Heart right ventricle (tissue), 16 donors: ENCODE measurements around the gene CCDC85C. TPM values are rescaled to one million over a fixed set of nuclear protein-coding genes. Genes with fewer than 3 reads are reported as not detected.
A peak's percentile ranks its signal among the peaks of the same experiment; 100 is the strongest.

Source experiments
- ATAC-seq, 8 donors: fragments of 200-7000 bp; cut with Tn5 transposase; one replicate each; pipeline ENCODE4 v1.9.1; 2020; ENCODE audit warnings: mild to moderate bottlenecking in 8 of 8, moderate library complexity in 8 of 8, moderate number of reproducible peaks in 1 of 8
- DNase-seq, 2 donors: peaks; one replicate each; pipeline ENCODE4 v3.0.0-alpha.2; 2020
- H3K27ac ChIP-seq, 10 donors: fragments of 200-600 bp; sonication (generic) in 2 of 10; one replicate each; pipeline versions ENCODE4 v1.5.0 to v1.8.0; 2020 to 2022; ENCODE audit warnings: mild to moderate bottlenecking in 3 of 10
- H3K27me3 ChIP-seq, 7 donors: fragments of 200-600 bp; one replicate each; pipeline ENCODE4 v1.8.0; 2021 to 2022; ENCODE audit warnings: mild to moderate bottlenecking in 2 of 7
- H3K36me3 ChIP-seq, 9 donors: fragments of 200-600 bp; sonication (generic) in 1 of 9; one replicate each; pipeline versions ENCODE4 v1.5.0 to v1.8.0; 2020 to 2022; ENCODE audit warnings: mild to moderate bottlenecking in 2 of 9
- H3K4me1 ChIP-seq, 9 donors: fragments of 200-600 bp; sonication (generic) in 1 of 9; one replicate each; pipeline versions ENCODE4 v1.5.0 to v1.8.0; 2020 to 2022; ENCODE audit warnings: mild to moderate bottlenecking in 4 of 9
- H3K4me3 ChIP-seq, 10 donors: fragments of 200-600 bp; sonication (generic) in 2 of 10; one replicate each; pipeline versions ENCODE4 v1.5.0 to v1.8.0; 2020 to 2022; ENCODE audit warnings: mild to moderate bottlenecking in 7 of 10, moderate library complexity in 2 of 10
- H3K9me3 ChIP-seq, 11 donors: fragments of 200-600 bp in 10 of 11; sonication (generic) in 2 of 11; one replicate each; pipeline versions ENCODE4 v1.5.0 to v1.8.0; 2013 to 2022; ENCODE audit warnings: mild to moderate bottlenecking in 2 of 11, control low read depth in 1 of 11, moderate library complexity in 1 of 11
- CTCF ChIP-seq, 9 donors: fragments of 200-600 bp; sonication (generic) in 2 of 9; IDR thresholded peaks; one replicate each; pipeline versions ENCODE4 v1.5.0 to v1.8.0; 2021 to 2022; ENCODE audit warnings: antibody characterized with exemption in 9 of 9, mild to moderate bottlenecking in 5 of 9, moderate library complexity in 1 of 9
- WGBS, 2 donors: extraction: QIAGEN DNeasy Blood & Tissue Kit; methylation state at CpG; one replicate each; pipeline ENCODE4 v1.1.7; 2013; ENCODE audit warnings: inconsistent platforms in 1 of 2; 5-methylcytosine and 5-hydroxymethylcytosine counted together
- intact Hi-C, 10 donors: fragments of 100-400 bp; cut with DNase I; formaldehyde crosslinking; loops; one replicate each; pipeline versions ENCODE4 v1.11.1 to v1.14.2; 2022
- polyA plus RNA-seq, 2 donors: library from polyadenylated mRNA; stranded (reverse); fragments of 200-250 nt; gene quantifications; one replicate each; pipeline ENCODE4 v1.2.3, GENCODE V29; 2013
- total RNA-seq, 10 donors: library from RNA; stranded (reverse); fragmentation: NEBNext Ultra II Directional in 3 of 10; extraction: Animal tissue kit (Norgen Biotek cat#: 25700) in 3 of 10; gene quantifications; one replicate each; pipeline versions ENCODE4 v1.2.1 to v1.2.4, GENCODE V29; 2021 to 2023
- donor health status: Arrhythmogenic right ventricular cardiomyopathy.
- donor health status: ischemic (EF 13 %, LVEDD 7.1; RV severe dilation, severe dysfunction).
- donor health status: healthy with polysubstance abuse.
- donor health status: DM: no; HTN: yes; CAD: no.
- donor health status: DM: no; HTN: no; CAD: no.
- donor health status: ischemic (EF 25% LVEDD 6.9; RV normal size, moderate dysfunction).
- donor health status: ischemic (EF 25% LVEDD 5.7; RV mildly dilated, moderate dysfunction).
- donor health status: healthy.
- donor health status: DM: yes; HTN: yes; CAD: no.
- donor health status: Ischemic cardiomyopathy.
- donor health status: ischemic (EF 35%, LVEDD 5.7; RV mildly dilated, moderate dysfunction).
- donor health status: nonischemic (EF 11% LVEDD 7.7; RV severe dilation, severe dysfunction).
- donor health status: DM: yes; HTN: yes; CAD: no.
- donor health status: PGD.
- donor health status: ischemic (EF 29% LVEDD 5.4; RV normal size, mild dysfunction).
- donor health status: nonischemic (EF 23%, LVEDD 6.1; RV moderate dilation, normal function).

Gene CCDC85C
- total and polyA plus RNA-seq, 12 donors = 9.0 to 50.2 (median 31.5) TPM

DNA sequence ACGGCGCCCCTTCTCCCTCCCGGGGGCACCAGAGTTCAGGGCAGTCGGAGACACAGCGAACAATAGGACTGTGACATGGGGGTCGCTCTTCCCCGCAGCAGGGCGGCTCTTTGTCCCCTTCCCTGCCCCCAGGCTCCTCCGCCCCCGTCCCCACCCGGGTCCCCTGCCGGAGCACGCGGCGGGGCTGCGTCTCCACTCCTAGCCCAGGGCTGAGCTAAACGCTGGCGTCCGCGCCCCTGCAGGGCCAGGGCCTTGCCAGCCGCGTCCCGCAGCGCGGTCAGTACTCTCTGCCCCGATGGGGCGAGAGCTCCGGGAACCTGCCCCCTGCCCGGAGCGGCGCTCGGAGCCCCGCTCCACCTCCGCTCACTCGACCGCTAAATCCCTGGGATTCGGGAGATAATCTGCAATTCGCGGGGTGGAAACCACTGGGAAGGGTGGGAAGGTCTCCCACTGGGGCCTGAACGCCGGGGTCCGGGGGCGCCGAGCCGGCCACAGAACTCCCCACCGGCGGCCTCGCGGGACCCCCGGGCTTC is 825 bp upstream of the CCDC85C start:
- peak overlapping the region; percentile 52 to 96 (median 90) for H3K27ac ChIP-seq
- no peak for TF ChIP-seq CTCF (IDR thresholded peaks at IDR 0.05)
- peaks cover 15 to 52% (median 38%) of the 10 kb centered on the region in 9 donors for H3K4me1 ChIP-seq
- WGBS, 2 donors = 1% methylated on average over 47 to 50 of the region's 50 CpGs
- peak; percentile 25 to 60 (median 49) for ATAC-seq
- no peaks in the 10 kb centered on the region for H3K36me3 ChIP-seq
- peak overlapping the region; percentile 70 to 97 (median 85) for H3K4me3 ChIP-seq
- intact Hi-C loops = loop anchor here in 6 of 10 donors (5.0 kb wide), 3 partner anchors 38 to 68 kb away; no protein-coding TSS in a partner anchor
- DNase-seq = peak; percentile 17 to 52
- no peaks in the 10 kb centered on the region for H3K9me3 ChIP-seq
- peaks cover 0 to 39% (median 0%) of the 10 kb centered on the region in 7 donors for H3K27me3 ChIP-seq

GRCh38 chr14:99604278-99604765 is 315 bp upstream of the CCDC85C start:
- intact Hi-C loops = loop anchor here in 6 of 10 donors (5.0 kb wide), 3 partner anchors 37 to 67 kb away; no protein-coding TSS in a partner anchor

DNA sequence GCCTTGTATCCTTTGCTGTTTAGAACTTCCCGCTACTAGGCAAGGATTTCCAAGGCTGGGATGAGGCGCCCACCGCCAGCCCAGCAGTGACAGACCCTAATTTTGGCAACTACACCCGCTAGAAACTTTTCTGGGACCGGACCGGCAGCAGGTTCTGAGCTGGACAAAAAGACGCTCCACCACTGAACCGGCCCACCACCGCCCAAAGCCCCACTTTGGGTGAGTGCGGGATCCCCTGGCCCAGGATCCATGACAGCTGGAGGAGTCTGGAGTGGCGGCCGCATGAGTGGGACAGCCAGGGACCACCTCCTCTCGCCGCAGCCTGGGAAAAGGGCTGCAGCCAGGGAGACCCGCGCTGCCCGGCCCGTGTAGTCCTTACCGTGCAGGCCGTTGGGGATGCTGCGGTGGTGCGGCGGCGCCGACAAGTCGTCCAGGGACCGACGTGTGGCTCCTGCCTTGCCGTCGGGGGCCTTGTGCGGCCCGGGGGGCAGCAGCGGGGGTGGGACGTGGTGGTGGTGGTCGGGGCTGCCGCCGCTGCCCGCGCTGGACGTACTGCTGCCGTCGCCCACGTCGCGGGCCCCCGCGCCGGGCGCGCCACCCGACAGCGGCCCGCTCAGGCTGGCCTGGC is 1.1 kb downstream of the CCDC85C start:
- DNase-seq (no peak), ATAC-seq (no peak)
- Histone ChIP-seq H3K27me3 (peaks cover 0 to 39% (median 0%) of the 10 kb centered on the region in 7 donors), H3K27ac (peak overlapping the region in 9 of 10 donors; percentile 59 to 79 (median 73)), H3K4me1 (peaks cover 26 to 72% (median 56%) of the 10 kb centered on the region in 9 donors), H3K9me3 (no peaks in the 10 kb centered on the region), H3K36me3 (no peaks in the 10 kb centered on the region), H3K4me3 (peak overlapping the region; percentile 7 to 88 (median 58))
- intact Hi-C loops = loop anchor here in 6 of 10 donors (5.0 kb wide), 3 partner anchors 36 to 66 kb away; no protein-coding TSS in a partner anchor
- no peak for TF ChIP-seq CTCF (IDR thresholded peaks at IDR 0.05)
- WGBS, 2 donors = 16 to 31% methylated on average over 52 to 53 of the region's 53 CpGs

More at GRCh38 chr14:99604278-99604765, 315 bp upstream of the CCDC85C start:
- H3K27ac ChIP-seq = peak overlapping the region; percentile 52 to 96 (median 90)
- DNase-seq (peak; percentile 93 to 96), ATAC-seq (peak; percentile 92 to 97 (median 96))
- no peak for TF ChIP-seq CTCF (IDR thresholded peaks at IDR 0.05)
- peaks cover 0 to 39% (median 0%) of the 10 kb centered on the region in 7 donors for H3K27me3 ChIP-seq
- H3K4me3 ChIP-seq = peak overlapping the region; percentile 70 to 97 (median 85)
- H3K4me1 ChIP-seq = peaks cover 19 to 57% (median 43%) of the 10 kb centered on the region in 9 donors
- no peaks in the 10 kb centered on the region for H3K36me3 ChIP-seq
- WGBS, 2 donors = 1 to 2% methylated on average over 39 to 65 of the region's 65 CpGs
- no peaks in the 10 kb centered on the region for H3K9me3 ChIP-seq

GRCh38 chr14:99602054-99602787 is 1.8 kb downstream of the CCDC85C start:
- H3K9me3 ChIP-seq = no peaks in the 10 kb centered on the region
- intact Hi-C loops = loop anchor here in 6 of 10 donors (5.0 kb wide), 3 partner anchors 35 to 65 kb away; no protein-coding TSS in a partner anchor
- peak overlapping the region; percentile 7 to 88 (median 58) for H3K4me3 ChIP-seq
- DNase-seq (peak in 1 of 2 donors; percentile 48), ATAC-seq (peak in 3 of 8 donors; percentile 6 to 11 (median 9))
- H3K36me3 ChIP-seq = no peaks in the 10 kb centered on the region
- no peak for TF ChIP-seq CTCF (IDR thresholded peaks at IDR 0.05)
- peaks cover 0 to 39% (median 0%) of the 10 kb centered on the region in 7 donors for H3K27me3 ChIP-seq
- WGBS, 2 donors = 20 to 25% methylated on average over 18 of the region's 18 CpGs
- H3K4me1 ChIP-seq = peaks cover 28 to 78% (median 63%) of the 10 kb centered on the region in 9 donors
- H3K27ac ChIP-seq = peak overlapping the region in 9 of 10 donors; percentile 59 to 79 (median 73)
